GM12872 (cell line): ENCODE measurements around the gene BST1.

Source experiments
- CTCF ChIP-seq: IDR thresholded peaks from 3 replicates; pipeline ENCODE4 v1.5.1; 2011; ENCODE audit warnings: low read depth, mild to moderate bottlenecking, low read length, moderate library complexity; ENCODE audit not compliant: insufficient read depth

BST1 gene

DNA sequence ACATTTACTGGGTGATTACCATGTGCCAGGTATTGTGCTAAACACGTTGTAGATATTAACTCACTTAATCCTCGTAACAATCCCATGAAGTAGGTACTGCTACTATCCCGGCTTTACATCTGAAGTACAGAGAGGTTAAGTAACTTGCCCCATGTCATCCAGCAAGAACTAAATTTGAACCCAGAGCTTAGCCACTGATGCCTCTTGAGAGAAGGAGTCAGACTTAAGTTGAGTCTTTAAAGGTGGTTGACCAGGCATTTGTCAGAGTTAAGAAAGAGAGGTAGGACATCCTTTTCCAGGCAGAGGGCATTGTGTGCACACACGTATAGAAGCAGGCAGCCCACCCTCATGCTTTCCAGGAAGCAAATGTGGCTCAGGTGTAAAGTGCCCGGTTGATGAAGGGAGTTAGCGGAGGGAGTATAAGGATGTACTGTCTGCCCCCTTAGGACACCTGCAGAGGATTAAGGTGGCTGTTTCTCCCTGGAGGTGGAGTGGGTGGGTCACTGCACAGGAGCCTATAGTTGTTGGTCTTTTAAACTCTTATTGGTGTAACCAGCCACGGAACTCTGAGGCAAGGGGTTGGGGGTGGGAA lies 74.9 kb downstream of the BST1 start:
- no peak for TF ChIP-seq CTCF

DNA sequence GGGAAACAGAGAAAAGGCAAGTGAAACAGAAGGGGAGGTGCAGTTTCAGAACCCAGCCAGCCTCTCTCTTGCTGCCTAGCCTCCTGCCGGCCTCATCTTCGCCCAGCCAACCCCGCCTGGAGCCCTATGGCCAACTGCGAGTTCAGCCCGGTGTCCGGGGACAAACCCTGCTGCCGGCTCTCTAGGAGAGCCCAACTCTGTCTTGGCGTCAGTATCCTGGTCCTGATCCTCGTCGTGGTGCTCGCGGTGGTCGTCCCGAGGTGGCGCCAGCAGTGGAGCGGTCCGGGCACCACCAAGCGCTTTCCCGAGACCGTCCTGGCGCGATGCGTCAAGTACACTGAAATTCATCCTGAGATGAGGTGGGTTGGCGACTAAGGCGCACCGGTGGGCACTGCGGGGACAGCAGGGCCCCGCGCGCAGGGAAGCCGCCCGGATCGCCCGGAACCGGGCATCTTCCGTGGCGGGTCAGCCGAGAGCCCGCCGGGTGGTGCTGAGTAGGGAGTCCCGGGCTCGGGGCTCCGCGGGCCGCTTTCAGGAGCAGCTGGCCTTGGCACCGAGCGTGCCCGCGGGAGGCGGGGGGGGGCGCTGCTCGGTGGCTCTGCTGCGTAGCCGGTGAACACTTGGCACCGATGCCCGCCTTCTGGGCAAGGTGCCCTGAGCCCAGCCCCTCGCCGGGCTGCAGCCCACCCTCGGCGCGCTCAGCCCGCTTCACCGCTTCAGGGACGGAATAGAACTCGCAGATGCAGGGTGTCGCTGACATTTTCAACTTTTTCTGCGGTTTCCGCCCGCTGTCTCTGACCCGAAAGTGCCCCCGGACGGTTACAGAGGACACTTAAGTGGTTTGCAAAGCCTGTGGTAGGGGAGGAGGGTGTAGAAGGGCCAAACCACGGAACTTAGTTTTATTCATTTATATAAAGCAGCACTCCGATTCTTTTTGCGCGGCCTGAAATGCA lies 75.7 kb downstream of the BST1 start, which contains the start of gene CD38:
Gene CD38, plus strand, starts transcription at position 40 of the 953 bp plus-strand sequence. Its CDS starts 87 bp downstream, at position 127.
- 0 out of 3 replicates have a peak, but pooled peaks have one; percentile 14 for TF ChIP-seq CTCF

DNA sequence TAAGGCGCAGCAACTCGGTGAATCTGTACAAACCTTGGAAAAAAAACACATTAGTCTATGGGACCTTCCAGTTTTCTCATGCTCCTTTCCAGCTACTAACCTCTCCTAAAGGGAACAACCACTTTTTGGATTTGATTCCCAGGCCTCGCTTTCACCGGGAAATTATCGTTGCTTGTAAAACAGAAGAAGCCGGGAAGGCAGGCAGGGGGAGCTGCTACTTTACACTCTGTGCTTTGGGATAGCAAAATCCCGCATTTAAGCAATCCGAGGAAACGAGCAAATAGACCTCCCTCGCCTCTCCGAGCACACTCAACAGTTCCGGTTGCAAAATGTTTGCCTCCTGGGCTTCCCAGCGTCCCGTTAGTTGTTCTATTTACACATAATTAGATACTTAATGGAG lies 76.4 kb downstream of the BST1 start:
- no peak for TF ChIP-seq CTCF

DNA sequence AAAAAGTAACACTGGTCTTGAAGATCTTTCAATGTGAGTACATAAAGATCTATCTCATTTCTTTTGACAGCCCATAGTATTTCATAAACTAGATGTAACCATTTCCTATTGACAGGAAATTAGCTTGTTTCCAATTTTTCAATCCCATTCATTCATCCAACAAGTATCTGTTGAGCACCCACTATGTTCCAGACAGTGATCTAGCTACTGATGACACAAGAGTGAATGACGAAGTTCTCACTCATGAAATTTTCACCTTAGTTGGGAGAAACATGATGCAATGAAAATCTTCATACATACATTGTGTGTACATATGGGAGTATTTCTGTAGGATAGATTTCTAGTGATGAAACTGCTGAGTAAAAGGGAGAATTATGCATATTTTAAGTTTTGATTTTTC lies 76.9 kb downstream of the BST1 start:
- no peak for TF ChIP-seq CTCF

DNA sequence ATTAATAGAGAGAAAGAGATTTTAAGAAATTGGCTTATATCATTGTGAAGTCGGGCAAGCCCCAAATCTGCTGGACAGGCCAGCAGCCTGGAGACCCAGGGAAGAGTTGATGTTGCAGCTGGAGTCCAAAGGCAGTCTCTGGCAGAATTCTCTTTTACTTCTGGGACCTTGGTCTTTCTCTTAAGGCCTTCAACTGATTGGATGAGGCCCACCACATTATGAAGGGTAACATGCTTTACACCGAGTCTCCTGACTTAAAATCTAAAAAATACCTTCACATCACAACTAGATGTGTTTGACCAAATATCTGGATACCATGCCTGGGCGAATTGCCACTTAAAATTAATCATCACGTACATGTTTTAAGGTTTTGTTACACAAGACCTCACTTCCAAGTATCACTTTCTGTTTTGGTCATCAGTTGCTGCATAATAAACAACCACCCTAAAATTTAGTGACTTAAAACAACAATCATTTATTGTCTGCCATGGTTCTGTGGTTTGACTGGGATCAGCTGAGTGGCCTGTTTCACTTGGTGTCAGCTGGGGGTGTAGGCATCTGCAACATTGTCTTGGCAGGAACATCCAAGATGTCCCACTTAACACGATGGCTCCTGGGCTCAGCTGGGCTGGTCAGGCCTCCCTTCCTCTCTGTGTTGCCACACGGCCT lies 78.7 kb downstream of the BST1 start:
- TF ChIP-seq CTCF, result no peak
